ENCODE results near the gene INPP5F. TPM values are rescaled to one million over a fixed set of nuclear protein-coding genes. Genes with fewer than 3 reads are reported as not detected.

The INPP5F gene
- total and polyA plus RNA-seq, 8 donors = 4.6 to 25.7 (median 16.4) TPM

DNA sequence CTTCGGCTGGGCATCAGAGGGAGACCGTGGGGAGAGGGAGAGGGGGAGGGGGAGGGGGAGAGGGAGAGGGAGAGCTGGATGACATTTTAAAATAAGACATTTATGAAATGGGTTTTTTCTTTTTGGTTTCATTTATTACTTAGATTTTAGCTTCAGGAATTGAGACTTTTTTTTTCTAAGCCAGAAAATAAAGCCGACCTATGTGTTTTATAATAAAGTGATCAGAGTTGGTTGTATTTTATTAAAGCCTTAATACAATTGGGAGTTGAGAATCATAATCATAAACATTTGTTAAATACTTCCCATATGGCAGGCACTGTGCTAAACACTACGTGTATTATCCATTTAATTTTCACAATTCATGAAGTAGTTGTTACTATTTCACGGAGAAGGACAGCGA, 70.2 kb downstream of the INPP5F start:
- H3K4me3 ChIP-seq = no peak overlapping the region
- no peaks in the 10 kb centered on the region for H3K4me1 ChIP-seq
- no peaks in the 10 kb centered on the region for H3K27me3 ChIP-seq
- H3K27ac ChIP-seq = no peak overlapping the region
- peaks cover 8 to 26% (median 21%) of the 10 kb centered on the region in 4 donors for H3K36me3 ChIP-seq
- intact Hi-C loops (cut with DNase I; ENCODE audit: low total_unique reads) = no loop called here
- TF ChIP-seq, protein P1, sequence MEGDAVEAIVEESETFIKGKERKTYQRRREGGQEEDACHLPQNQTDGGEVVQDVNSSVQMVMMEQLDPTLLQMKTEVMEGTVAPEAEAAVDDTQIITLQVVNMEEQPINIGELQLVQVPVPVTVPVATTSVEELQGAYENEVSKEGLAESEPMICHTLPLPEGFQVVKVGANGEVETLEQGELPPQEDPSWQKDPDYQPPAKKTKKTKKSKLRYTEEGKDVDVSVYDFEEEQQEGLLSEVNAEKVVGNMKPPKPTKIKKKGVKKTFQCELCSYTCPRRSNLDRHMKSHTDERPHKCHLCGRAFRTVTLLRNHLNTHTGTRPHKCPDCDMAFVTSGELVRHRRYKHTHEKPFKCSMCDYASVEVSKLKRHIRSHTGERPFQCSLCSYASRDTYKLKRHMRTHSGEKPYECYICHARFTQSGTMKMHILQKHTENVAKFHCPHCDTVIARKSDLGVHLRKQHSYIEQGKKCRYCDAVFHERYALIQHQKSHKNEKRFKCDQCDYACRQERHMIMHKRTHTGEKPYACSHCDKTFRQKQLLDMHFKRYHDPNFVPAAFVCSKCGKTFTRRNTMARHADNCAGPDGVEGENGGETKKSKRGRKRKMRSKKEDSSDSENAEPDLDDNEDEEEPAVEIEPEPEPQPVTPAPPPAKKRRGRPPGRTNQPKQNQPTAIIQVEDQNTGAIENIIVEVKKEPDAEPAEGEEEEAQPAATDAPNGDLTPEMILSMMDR (IDR thresholded peaks at IDR 0.05) = no peak
- TF ChIP-seq EP300 (IDR thresholded peaks at IDR 0.05) (no peak), POLR2A (IDR thresholded peaks at IDR 0.05) (no peak), POLR2AphosphoS5 (IDR thresholded peaks at IDR 0.05) (no peak)
- H3K9me3 ChIP-seq = no peaks in the 10 kb centered on the region
- 92 to 97% (median 94%) methylated on average over 5 to 6 of the region's 6 CpGs for WGBS, 5 donors
- no peak for DNase-seq

DNA sequence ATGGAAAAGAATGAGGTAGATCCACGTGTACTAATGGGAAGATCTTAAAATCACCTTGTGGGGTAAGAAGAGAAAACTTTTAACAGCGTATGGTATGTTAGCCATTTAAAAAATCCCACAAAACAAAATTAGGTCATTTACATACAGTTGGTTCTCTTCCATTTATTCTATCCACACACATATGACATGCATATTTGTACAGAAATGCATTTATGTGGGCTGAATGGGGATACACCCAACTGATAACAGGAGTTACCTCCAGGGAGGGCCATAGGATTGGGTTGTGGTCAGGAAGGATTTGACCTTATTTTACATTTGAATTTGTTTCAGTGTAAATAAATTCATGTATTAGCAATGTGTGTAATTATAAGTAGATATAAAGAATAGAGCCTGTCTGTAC, 75.3 kb downstream of the INPP5F start:
- Histone ChIP-seq H3K27me3 (no peaks in the 10 kb centered on the region), H3K4me3 (no peak overlapping the region), H3K9me3 (no peaks in the 10 kb centered on the region), H3K36me3 (peaks cover 14 to 37% (median 31%) of the 10 kb centered on the region in 4 donors), H3K4me1 (no peaks in the 10 kb centered on the region), H3K27ac (no peak overlapping the region)
- intact Hi-C loops (cut with DNase I; ENCODE audit: low total_unique reads) = no loop called here
- DNase-seq = no peak
- 85 to 95% (median 92%) methylated on average over 2 of the region's 2 CpGs for WGBS, 5 donors
- TF ChIP-seq, protein P1 (IDR thresholded peaks at IDR 0.05) = no peak
- TF ChIP-seq POLR2A (IDR thresholded peaks at IDR 0.05) (no peak), POLR2AphosphoS5 (IDR thresholded peaks at IDR 0.05) (no peak), EP300 (IDR thresholded peaks at IDR 0.05) (no peak)

DNA sequence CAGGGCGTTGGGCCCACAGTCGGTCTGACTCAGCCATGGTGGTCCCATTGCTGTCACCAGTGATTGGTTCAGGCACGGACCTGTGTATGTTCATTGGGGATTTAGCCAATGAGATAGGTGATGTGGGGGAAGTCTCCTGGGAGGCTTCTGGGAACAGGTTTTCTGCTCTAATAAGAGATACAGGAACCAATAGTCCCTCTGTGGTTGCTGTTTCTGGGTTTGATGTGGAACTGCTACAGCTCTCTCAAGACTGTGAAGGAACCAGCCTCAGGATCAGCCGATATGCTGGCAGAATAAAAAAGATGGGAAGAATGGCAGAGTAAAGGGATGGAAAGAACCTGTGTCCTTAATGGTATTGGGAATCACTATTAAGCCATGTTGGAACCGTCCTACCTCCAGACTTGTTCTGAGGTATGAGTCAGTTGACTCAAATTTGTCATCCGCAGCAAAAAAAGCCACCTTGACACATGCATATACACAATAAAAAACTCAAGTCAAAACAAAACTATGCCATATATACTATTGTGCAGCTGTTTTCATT, 76.2 kb downstream of the INPP5F start:
- no peaks in the 10 kb centered on the region for H3K9me3 ChIP-seq
- H3K4me1 ChIP-seq = no peaks in the 10 kb centered on the region
- H3K27me3 ChIP-seq = no peaks in the 10 kb centered on the region
- WGBS, 5 donors = 88 to 94% (median 92%) methylated on average over 6 of the region's 6 CpGs
- H3K4me3 ChIP-seq = no peak overlapping the region
- H3K27ac ChIP-seq = no peak overlapping the region
- no peak for DNase-seq
- intact Hi-C loops (cut with DNase I; ENCODE audit: low total_unique reads) = no loop called here
- TF ChIP-seq EP300 (IDR thresholded peaks at IDR 0.05) (no peak), POLR2AphosphoS5 (IDR thresholded peaks at IDR 0.05) (no peak), POLR2A (IDR thresholded peaks at IDR 0.05) (no peak)
- TF ChIP-seq, protein P1 (IDR thresholded peaks at IDR 0.05) = no peak
- H3K36me3 ChIP-seq = peaks cover 8 to 34% (median 25%) of the 10 kb centered on the region in 4 donors

DNA sequence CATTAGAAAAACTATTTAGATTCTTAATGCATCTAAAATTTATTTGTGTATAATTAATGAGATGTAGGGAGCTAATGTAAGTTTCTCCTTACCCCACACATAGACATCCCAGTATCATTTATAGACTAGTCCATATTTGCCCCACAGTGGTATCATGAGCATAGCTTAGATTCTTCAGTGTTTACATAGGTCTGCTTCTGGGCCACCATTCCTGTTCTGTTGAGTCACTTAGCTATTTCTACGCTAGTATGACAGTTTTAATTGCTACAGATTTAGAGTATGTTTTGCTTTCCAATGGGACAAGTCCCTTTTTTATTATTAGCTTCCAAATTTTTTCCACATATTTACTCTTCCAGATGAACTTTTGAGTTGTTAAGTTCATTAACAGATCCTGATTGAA, 77.4 kb downstream of the INPP5F start:
- Histone ChIP-seq H3K9me3 (no peaks in the 10 kb centered on the region), H3K27me3 (no peaks in the 10 kb centered on the region), H3K27ac (no peak overlapping the region), H3K4me1 (no peaks in the 10 kb centered on the region), H3K36me3 (peaks cover 6 to 33% (median 26%) of the 10 kb centered on the region in 4 donors), H3K4me3 (no peak overlapping the region)
- TF ChIP-seq POLR2AphosphoS5 (IDR thresholded peaks at IDR 0.05) (no peak), POLR2A (IDR thresholded peaks at IDR 0.05) (no peak)
- intact Hi-C loops (cut with DNase I; ENCODE audit: low total_unique reads) = no loop called here
- 77 to 100% (median 87%) methylated on average over 1 of the region's 1 CpG for WGBS, 5 donors
- no peak for DNase-seq

DNA sequence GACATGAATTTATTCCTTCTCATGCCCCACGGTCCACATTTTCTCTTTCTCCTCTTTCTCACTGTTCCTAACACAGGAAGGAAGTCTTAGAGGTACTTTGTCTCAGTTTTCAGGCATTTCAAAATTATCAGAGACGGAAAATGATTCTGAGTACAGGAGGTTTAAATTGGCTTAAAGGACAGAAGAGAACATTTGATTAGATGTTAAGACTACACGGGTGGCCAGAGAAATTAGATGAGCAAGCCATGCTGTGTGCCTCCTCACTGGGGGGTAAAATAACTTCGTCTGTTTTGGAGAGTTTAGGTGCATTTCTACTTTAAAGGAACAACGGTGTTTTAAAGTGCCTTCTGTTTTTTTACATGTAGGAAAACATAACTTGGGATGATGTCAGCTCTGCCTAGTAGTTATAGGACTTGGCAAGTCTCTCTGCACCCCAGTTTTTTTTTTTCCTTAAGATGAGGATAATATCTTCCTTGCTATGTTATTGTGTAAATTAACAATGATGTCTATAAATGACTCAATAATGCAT, 79.9 kb downstream of the INPP5F start:
- Histone ChIP-seq H3K9me3 (no peaks in the 10 kb centered on the region), H3K4me3 (no peak overlapping the region), H3K36me3 (peaks cover 6 to 40% (median 27%) of the 10 kb centered on the region in 4 donors), H3K4me1 (no peaks in the 10 kb centered on the region), H3K27me3 (no peaks in the 10 kb centered on the region), H3K27ac (no peak overlapping the region)
- no peak for DNase-seq
- intact Hi-C loops (cut with DNase I; ENCODE audit: low total_unique reads) = no loop called here
- TF ChIP-seq POLR2A (IDR thresholded peaks at IDR 0.05) (no peak), EP300 (IDR thresholded peaks at IDR 0.05) (no peak), POLR2AphosphoS5 (IDR thresholded peaks at IDR 0.05) (no peak)
- TF ChIP-seq, protein P1 (IDR thresholded peaks at IDR 0.05) = no peak
- WGBS, 5 donors = 74 to 87% (median 81%) methylated on average over 5 of the region's 5 CpGs

Measured in stomach (tissue), 9 donors.